ENCODE data around the gene MAML2.

DNA sequence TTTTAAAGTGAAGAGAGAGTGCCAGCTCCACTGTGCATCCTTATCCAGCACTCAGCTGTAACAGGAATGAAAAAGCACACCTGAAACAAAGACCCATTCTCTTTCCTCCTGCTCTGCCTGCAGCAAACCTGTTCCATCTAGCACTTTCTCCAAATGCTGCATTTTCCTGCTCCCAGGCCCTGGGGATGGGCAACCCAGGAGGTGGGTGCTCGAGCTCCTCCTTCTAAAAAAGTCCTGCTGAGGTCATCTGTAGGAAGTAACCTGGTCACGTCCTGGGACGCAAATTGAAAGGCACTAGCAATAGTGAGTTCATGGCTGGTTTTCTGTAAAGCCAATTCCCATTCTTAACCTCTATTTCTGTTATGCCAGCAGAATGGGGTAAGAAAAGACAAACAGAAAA, 173.7 kb downstream of the MAML2 start:
- TF ChIP-seq, protein P1, sequence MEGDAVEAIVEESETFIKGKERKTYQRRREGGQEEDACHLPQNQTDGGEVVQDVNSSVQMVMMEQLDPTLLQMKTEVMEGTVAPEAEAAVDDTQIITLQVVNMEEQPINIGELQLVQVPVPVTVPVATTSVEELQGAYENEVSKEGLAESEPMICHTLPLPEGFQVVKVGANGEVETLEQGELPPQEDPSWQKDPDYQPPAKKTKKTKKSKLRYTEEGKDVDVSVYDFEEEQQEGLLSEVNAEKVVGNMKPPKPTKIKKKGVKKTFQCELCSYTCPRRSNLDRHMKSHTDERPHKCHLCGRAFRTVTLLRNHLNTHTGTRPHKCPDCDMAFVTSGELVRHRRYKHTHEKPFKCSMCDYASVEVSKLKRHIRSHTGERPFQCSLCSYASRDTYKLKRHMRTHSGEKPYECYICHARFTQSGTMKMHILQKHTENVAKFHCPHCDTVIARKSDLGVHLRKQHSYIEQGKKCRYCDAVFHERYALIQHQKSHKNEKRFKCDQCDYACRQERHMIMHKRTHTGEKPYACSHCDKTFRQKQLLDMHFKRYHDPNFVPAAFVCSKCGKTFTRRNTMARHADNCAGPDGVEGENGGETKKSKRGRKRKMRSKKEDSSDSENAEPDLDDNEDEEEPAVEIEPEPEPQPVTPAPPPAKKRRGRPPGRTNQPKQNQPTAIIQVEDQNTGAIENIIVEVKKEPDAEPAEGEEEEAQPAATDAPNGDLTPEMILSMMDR (IDR thresholded peaks at IDR 0.05) = no peak
- TF ChIP-seq POLR2A (IDR thresholded peaks at IDR 0.05; ENCODE audit: low read depth) = no peak

Data from esophagus muscularis mucosa (tissue), 3 donors.